GM23338 (cell line): Measurements from ENCODE around the gene C2orf92. TPM values are rescaled to one million over a fixed set of nuclear protein-coding genes. Genes with fewer than 3 reads are reported as not detected.

ENCODE experiments used
- ATAC-seq: fragments of 200-7000 bp; cut with Tn5 transposase; 3 replicates; pipeline ENCODE4 v1.9.1; 2020
- DNase-seq: peaks from one replicate; pipeline ENCODE4 v3.0.0-alpha.2; 2015; ENCODE audit warnings: low spot score
- H2AFZ ChIP-seq: fragments of 200-600 bp; sonication (generic); 2 replicates; pipeline ENCODE4 v1.8.0; 2016; ENCODE audit warnings: antibody characterized with exemption, mild to moderate bottlenecking, moderate library complexity
- H3F3A ChIP-seq: fragments of 200-600 bp; sonication (generic); replicated peaks from 2 replicates; pipeline ENCODE4 v1.8.0; 2017; ENCODE audit warnings: antibody characterized with exemption, mixed run types, low read depth
- H3K27ac ChIP-seq: fragments of 200-600 bp; sonication (generic); 2 replicates; pipeline ENCODE4 v1.6.1; 2016; ENCODE audit warnings: low read depth
- H3K27me3 ChIP-seq: fragments of 200-600 bp; sonication (generic); 2 replicates; pipeline ENCODE4 v1.8.0; 2016; ENCODE audit warnings: mild to moderate bottlenecking, mixed run types, moderate library complexity; ENCODE audit not compliant: insufficient read depth
- H3K36me3 ChIP-seq: fragments of 200-600 bp; sonication (generic); 2 replicates; pipeline ENCODE4 v1.8.0; 2016; ENCODE audit warnings: mild to moderate bottlenecking; ENCODE audit not compliant: insufficient read depth
- H3K4me1 ChIP-seq: fragments of 200-600 bp; sonication (generic); 2 replicates; pipeline ENCODE4 v1.8.0; 2016; ENCODE audit warnings: mild to moderate bottlenecking, moderate library complexity; ENCODE audit not compliant: insufficient read depth
- H3K4me2 ChIP-seq: fragments of 200-600 bp; sonication (generic); 2 replicates; pipeline ENCODE4 v1.7.1; 2017; ENCODE audit warnings: mixed run types
- H3K4me3 ChIP-seq: fragments of 200-600 bp; sonication (generic); 2 replicates; pipeline ENCODE4 v1.6.1; 2016; ENCODE audit warnings: mixed run types
- H3K79me2 ChIP-seq: fragments of 200-600 bp; sonication (generic); replicated peaks from 2 replicates; pipeline ENCODE4 v1.8.0; 2017; ENCODE audit warnings: mild to moderate bottlenecking; ENCODE audit not compliant: insufficient read depth
- H3K9me2 ChIP-seq: fragments of 200-600 bp; sonication (generic); 2 replicates; pipeline ENCODE4 v1.8.0; 2017; ENCODE audit not compliant: insufficient read depth
- H4K20me1 ChIP-seq: fragments of 200-600 bp; sonication (generic); replicated peaks from 2 replicates; pipeline ENCODE4 v1.8.0; 2017; ENCODE audit warnings: mild to moderate bottlenecking; ENCODE audit not compliant: insufficient read depth
- H3K27ac Mint-ChIP-seq: 2 replicates; pipeline ENCODE4 v1.8.0; 2020; ENCODE audit warnings: inconsistent platforms, mild to moderate bottlenecking, moderate library complexity, mixed read lengths
- H3K27me3 Mint-ChIP-seq: 3 replicates; pipeline ENCODE4 v1.8.0; 2022; ENCODE audit warnings: low read depth, mild to moderate bottlenecking, moderate library complexity, mixed read lengths, inconsistent platforms; ENCODE audit not compliant: insufficient read depth, poor library complexity
- H3K36me3 Mint-ChIP-seq: 3 replicates; pipeline ENCODE4 v1.8.0; 2021; ENCODE audit warnings: low read depth, mild to moderate bottlenecking, inconsistent platforms, moderate library complexity, mixed read lengths
- H3K4me1 Mint-ChIP-seq: 3 replicates; pipeline ENCODE4 v1.8.0; 2020; ENCODE audit warnings: mild to moderate bottlenecking, inconsistent platforms, mixed read lengths
- H3K4me3 Mint-ChIP-seq: 3 replicates; pipeline ENCODE4 v1.8.0; 2021; ENCODE audit warnings: moderate library complexity, mild to moderate bottlenecking, inconsistent platforms, mixed read lengths
- H3K9me3 Mint-ChIP-seq: 3 replicates; pipeline ENCODE4 v1.8.0; 2020; ENCODE audit warnings: moderate library complexity, mild to moderate bottlenecking, inconsistent platforms, mixed read lengths
- CREB1 ChIP-seq: fragments of 250-450 bp; sonication (Bioruptor Pico); IDR thresholded peaks from 2 replicates; pipeline ENCODE4 v1.5.0; 2020; ENCODE audit warnings: low read depth, mild to moderate bottlenecking, moderate library complexity
- REST ChIP-seq: IDR thresholded peaks from one replicate; pipeline ENCODE4 v1.6.1; 2018; ENCODE audit warnings: antibody characterized with exemption; ENCODE audit not compliant: unreplicated experiment
- STAT1 ChIP-seq: IDR thresholded peaks from one replicate; pipeline ENCODE4 v1.6.1; 2016; ENCODE audit warnings: antibody characterized with exemption; ENCODE audit not compliant: unreplicated experiment
- ZNF114 ChIP-seq: fragments of 250-450 bp; sonication (Bioruptor Pico); IDR thresholded peaks from 2 replicates; pipeline ENCODE4 v1.5.0; 2020; ENCODE audit warnings: mild to moderate bottlenecking, moderate library complexity
- ZNF331 ChIP-seq: fragments of 250-450 bp; sonication (Bioruptor Pico); IDR thresholded peaks from 2 replicates; pipeline ENCODE4 v1.5.0; 2020; ENCODE audit warnings: low read depth, mild to moderate bottlenecking, moderate library complexity
- polyA plus RNA-seq: library from polyadenylated mRNA; unstranded; fragments of >200 nt; fragmentation: Nextera tagmentation; extraction: Ambion mirVana; gene quantifications from 2 replicates; pipeline ENCODE4 v1.2.1, GENCODE V29; 2016
- total RNA-seq: library from RNA; depleted of rRNA; stranded (reverse); fragments of >200 nt; shearing (Covaris generic); gene quantifications from 2 replicates; pipeline ENCODE4 v1.2.3, GENCODE V29; 2014
- TF ChIP-seq, protein P1 (sequence below): fragments of 250-450 bp; sonication (Bioruptor Pico); IDR thresholded peaks from 2 replicates; pipeline ENCODE4 v1.5.0; 2020; ENCODE audit warnings: mild to moderate bottlenecking, moderate library complexity
- TF ChIP-seq, protein P2 (sequence below): IDR thresholded peaks from 2 replicates; pipeline ENCODE4 v1.6.1; 2016; ENCODE audit warnings: antibody characterized with exemption

Gene C2orf92
- total and polyA plus RNA-seq, 2 experiments from 2014 or later = 1.7 to 2.6 TPM

DNA sequence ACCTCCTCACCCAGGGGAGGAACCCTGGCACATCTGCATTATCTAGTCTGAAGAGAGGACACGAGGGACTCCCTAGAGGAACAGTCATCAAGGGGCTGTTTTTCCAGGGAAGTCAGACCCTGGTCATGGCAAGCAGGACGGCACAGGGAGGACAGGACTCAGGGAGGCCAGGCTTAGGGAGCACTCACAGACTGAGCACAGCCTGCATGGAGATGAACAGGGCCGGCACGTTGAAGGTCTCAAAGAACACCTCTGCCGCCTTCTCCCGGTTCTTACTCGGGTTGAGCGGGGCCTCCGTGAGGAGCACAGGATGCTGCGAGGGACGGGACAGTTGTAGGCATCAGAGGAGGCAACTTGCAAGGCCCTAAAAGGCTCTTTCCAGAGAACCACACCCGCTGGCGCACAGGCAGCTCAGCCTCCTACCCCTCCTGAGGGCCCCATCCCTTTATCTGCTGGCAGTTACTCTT, 10.8 kb upstream of the C2orf92 start:
- Histone ChIP-seq H2AFZ (no peak overlapping the region), H3F3A (peaks cover 6% of the 10 kb centered on the region; the same call in 1 of the 2 replicates), H4K20me1 (peaks cover 10% of the 10 kb centered on the region; the same call in 1 of the 2 replicates), H3K4me2 (no peak overlapping the region), H3K4me1 (peaks cover 11% of the 10 kb centered on the region), H3K79me2 (peaks cover 22% of the 10 kb centered on the region), H3K4me3 (no peak overlapping the region), H3K36me3 (no peaks in the 10 kb centered on the region), H3K27me3 (no peaks in the 10 kb centered on the region), H3K27ac (no peak overlapping the region), H3K9me2 (no peaks in the 10 kb centered on the region)
- H3K27ac Mint-ChIP-seq = no peak overlapping the region
- peaks cover 43% of the 10 kb centered on the region for H3K36me3 Mint-ChIP-seq
- H3K9me3 Mint-ChIP-seq = peaks cover 10% of the 10 kb centered on the region; the same call in 1 of the 3 replicates
- H3K4me1 Mint-ChIP-seq = peaks cover 19% of the 10 kb centered on the region
- no peak for ATAC-seq
- H3K4me3 Mint-ChIP-seq = no peak overlapping the region
- no peak for DNase-seq
- H3K27me3 Mint-ChIP-seq = peaks cover 4% of the 10 kb centered on the region
- TF ChIP-seq, protein P1, sequence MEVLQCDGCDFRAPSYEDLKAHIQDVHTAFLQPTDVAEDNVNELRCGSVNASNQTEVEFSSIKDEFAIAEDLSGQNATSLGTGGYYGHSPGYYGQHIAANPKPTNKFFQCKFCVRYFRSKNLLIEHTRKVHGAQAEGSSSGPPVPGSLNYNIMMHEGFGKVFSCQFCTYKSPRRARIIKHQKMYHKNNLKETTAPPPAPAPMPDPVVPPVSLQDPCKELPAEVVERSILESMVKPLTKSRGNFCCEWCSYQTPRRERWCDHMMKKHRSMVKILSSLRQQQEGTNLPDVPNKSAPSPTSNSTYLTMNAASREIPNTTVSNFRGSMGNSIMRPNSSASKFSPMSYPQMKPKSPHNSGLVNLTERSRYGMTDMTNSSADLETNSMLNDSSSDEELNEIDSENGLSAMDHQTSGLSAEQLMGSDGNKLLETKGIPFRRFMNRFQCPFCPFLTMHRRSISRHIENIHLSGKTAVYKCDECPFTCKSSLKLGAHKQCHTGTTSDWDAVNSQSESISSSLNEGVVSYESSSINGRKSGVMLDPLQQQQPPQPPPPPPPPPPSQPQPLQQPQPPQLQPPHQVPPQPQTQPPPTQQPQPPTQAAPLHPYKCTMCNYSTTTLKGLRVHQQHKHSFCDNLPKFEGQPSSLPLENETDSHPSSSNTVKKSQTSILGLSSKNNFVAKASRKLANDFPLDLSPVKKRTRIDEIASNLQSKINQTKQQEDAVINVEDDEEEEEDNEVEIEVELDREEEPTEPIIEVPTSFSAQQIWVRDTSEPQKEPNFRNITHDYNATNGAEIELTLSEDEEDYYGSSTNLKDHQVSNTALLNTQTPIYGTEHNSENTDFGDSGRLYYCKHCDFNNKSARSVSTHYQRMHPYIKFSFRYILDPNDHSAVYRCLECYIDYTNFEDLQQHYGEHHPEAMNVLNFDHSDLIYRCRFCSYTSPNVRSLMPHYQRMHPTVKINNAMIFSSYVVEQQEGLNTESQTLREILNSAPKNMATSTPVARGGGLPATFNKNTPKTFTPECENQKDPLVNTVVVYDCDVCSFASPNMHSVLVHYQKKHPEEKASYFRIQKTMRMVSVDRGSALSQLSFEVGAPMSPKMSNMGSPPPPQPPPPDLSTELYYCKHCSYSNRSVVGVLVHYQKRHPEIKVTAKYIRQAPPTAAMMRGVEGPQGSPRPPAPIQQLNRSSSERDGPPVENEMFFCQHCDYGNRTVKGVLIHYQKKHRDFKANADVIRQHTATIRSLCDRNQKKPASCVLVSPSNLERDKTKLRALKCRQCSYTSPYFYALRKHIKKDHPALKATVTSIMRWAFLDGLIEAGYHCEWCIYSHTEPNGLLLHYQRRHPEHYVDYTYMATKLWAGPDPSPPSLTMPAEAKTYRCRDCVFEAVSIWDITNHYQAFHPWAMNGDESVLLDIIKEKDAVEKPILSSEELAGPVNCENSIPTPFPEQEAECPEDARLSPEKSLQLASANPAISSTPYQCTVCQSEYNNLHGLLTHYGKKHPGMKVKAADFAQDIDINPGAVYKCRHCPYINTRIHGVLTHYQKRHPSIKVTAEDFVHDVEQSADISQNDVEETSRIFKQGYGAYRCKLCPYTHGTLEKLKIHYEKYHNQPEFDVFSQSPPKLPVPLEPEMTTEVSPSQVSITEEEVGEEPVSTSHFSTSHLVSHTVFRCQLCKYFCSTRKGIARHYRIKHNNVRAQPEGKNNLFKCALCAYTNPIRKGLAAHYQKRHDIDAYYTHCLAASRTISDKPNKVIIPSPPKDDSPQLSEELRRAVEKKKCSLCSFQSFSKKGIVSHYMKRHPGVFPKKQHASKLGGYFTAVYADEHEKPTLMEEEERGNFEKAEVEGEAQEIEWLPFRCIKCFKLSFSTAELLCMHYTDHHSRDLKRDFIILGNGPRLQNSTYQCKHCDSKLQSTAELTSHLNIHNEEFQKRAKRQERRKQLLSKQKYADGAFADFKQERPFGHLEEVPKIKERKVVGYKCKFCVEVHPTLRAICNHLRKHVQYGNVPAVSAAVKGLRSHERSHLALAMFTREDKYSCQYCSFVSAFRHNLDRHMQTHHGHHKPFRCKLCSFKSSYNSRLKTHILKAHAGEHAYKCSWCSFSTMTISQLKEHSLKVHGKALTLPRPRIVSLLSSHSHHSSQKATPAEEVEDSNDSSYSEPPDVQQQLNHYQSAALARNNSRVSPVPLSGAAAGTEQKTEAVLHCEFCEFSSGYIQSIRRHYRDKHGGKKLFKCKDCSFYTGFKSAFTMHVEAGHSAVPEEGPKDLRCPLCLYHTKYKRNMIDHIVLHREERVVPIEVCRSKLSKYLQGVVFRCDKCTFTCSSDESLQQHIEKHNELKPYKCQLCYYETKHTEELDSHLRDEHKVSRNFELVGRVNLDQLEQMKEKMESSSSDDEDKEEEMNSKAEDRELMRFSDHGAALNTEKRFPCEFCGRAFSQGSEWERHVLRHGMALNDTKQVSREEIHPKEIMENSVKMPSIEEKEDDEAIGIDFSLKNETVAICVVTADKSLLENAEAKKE (CRISPR knock-in tag) = no peak
- TF ChIP-seq STAT1 = no peak
- TF ChIP-seq, protein P2, sequence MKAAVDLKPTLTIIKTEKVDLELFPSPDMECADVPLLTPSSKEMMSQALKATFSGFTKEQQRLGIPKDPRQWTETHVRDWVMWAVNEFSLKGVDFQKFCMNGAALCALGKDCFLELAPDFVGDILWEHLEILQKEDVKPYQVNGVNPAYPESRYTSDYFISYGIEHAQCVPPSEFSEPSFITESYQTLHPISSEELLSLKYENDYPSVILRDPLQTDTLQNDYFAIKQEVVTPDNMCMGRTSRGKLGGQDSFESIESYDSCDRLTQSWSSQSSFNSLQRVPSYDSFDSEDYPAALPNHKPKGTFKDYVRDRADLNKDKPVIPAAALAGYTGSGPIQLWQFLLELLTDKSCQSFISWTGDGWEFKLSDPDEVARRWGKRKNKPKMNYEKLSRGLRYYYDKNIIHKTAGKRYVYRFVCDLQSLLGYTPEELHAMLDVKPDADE = no peak
- no peak for TF ChIP-seq ZNF331 (CRISPR knock-in tag)
- TF ChIP-seq ZNF114 (CRISPR knock-in tag) = no peak
- no peak for TF ChIP-seq CREB1 (CRISPR knock-in tag)
- no peak for TF ChIP-seq REST
